ENCODE data around the gene ARHGAP28. TPM values are rescaled to one million over a fixed set of nuclear protein-coding genes. Genes with fewer than 3 reads are reported as not detected.
A peak's percentile ranks its signal among the peaks of the same experiment; 100 is the strongest.

The ARHGAP28 gene, protein sequence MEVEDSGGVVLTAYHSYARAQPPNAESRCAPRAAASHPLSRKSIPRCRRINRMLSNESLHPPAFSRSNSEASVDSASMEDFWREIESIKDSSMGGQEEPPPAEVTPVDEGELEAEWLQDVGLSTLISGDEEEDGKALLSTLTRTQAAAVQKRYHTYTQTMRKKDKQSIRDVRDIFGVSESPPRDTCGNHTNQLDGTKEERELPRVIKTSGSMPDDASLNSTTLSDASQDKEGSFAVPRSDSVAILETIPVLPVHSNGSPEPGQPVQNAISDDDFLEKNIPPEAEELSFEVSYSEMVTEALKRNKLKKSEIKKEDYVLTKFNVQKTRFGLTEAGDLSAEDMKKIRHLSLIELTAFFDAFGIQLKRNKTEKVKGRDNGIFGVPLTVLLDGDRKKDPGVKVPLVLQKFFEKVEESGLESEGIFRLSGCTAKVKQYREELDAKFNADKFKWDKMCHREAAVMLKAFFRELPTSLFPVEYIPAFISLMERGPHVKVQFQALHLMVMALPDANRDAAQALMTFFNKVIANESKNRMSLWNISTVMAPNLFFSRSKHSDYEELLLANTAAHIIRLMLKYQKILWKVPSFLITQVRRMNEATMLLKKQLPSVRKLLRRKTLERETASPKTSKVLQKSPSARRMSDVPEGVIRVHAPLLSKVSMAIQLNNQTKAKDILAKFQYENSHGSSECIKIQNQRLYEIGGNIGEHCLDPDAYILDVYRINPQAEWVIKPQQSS
- 10 to 100 TPM; 33.7 to 80.9 (median 65.4) TPM for polyA plus RNA-seq (ENCODE audit: insufficient read length in 4 of 4)

DNA sequence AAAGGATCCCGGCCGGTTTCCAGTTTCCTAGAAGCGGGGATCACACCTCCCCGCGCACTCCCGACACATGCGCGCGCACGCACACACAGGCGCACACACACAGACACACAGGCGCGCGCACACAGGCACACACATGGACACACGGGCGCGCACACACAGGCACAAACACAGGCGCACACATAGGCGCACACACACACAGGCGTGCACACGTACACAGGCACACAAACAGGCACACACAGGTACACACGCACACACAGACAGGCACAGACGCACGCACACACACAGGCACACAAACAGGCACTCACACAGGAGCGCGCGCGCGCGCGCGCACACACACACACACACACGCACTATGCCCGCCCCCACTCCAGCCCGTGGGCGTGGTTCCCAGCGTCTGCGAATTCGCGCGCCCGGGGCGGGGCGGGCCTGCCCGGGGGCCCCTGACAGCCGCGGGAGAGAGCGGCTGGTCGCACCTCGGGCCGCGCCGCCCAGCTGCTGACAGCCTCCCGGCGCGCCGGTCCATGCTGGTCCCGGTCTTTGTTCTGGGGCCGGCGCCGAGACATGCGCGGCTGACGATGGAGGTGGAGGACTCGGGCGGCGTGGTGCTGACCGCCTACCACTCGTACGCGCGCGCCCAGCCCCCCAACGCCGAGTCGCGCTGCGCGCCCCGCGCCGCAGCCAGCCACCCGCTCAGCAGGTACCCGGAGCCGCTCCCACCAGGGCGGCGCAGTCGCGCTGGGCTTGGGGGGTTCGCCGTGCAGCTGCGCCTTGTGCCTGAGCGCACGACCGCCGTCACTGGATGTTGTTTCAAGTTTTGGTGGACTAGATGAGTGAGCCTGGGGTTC, at the start of gene ARHGAP28:
Gene ARHGAP28 (plus strand): TSS at position 470 of the 845 bp plus-strand sequence. CDS start 106 bp downstream, at position 576.
- DNase-seq (ENCODE audit: low read depth in 4 of 4, low spot score in 3 of 4) = peak; percentile 71 to 90 (median 89)

DNA sequence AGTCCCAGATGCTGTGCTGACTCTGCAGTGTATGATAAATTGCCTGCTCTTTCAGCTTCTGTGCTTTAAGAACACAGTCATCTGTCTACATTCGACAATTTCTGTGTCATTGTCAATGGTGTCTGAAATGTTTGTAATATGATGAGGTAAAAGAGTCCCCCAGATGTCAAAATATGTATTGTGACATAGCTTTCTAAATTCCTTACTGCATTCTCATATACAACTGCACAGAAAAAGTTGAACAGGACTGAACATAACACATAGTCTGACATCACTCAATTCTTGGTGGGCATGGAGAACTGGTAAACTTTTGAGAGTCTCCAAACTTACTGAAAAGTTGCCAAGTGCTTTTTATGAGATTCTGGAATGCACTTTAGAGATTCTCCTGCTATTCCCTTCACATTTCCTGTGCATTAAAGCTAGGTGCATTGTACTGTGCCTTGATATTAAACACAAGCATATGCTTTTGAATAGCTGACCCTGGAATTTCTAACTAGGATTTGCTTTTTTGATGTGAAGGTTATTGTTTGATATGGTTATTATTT, 48.1 kb upstream of the ARHGAP28 start:
- no peak for DNase-seq (ENCODE audit: low read depth in 4 of 4, low spot score in 3 of 4)

DNA sequence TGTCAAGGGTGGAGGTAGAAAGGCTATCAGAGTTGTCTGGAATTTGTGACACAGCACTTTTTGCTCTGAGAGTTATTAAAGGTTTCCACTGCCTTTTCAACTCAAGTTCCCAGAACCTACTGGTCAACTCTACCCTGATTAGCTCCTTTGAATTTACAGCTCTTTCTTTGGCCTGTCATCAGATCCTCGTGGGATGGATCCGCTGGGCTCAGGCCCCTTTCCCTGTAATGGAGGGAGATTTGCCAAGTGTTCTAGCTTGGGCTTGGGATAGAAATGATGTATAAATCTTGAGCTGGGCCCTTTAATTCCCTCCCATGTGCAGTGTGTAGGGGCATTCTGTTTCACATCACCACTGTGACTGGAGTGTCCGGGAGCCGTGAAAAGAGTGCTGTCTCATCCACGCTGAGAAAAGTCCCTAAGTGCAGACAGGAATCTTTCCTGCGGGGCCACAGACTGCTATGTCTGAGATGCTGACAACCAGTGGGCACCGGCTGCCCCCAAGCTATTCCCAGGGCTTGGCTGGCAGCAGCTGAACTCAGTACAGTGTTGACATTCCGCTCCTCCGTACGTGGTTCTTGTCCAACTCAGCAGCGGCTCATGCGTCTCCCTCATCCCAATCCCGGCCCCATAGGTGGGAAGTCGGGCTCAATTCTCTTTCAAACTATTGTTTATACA, 46.9 kb upstream of the ARHGAP28 start:
- no peak for DNase-seq (ENCODE audit: low read depth in 4 of 4, low spot score in 3 of 4)

DNA sequence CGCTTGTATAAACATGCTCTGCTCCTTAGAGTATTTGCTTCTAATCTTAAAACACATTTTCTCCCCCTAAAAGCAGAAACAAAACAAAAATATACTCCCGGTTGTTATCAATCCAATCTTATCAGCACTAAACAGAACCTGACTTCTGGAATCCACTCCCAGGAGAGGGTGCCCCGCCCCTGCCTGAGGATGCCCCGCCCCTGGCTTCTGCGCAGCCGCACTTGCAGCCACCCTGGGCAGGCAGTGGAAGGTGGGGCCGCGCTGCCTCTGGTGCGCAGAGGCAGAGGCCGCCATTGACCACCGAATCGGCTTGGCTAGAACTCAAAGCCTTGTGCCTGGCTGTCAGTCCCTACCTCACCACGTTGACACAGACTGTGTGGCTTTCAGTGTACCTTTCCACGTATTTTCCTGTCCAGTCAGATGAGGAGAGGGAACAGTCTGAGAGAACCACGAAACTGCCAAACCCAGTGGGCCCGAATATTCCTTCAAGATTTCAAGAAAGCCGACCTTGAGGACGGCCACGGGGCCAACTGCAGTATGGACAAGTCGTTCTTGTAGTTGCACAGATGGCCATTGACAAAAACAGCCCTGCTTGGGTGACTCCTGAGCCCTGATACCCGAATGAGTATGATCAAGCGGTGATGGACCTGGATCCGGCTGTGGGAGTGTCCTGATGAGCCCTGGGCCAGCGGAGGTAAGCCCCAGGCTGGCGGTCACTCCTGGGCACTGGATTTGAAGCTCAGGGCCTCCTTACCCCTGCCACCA, 46.2 kb upstream of the ARHGAP28 start:
- DNase-seq (ENCODE audit: low read depth in 4 of 4, low spot score in 3 of 4) = no peak

DNA sequence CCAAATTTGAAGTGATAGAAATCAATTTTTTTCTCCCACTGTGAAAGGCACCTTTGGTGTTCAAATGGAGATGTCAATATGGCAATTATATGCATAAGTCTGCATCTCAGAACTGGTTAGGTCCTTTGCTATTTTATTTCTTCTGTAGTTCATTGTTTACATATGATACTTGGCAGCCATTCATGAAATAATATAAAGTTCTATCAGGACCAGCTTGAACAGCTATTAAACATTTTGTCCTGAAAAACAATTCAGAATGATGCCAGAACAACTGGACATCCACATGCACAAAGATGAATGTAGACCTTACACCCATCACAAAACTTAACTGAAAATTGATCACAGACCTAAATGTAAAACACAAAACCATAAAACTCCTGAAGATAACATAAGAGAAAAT, 41.8 kb upstream of the ARHGAP28 start:
- no peak for DNase-seq (ENCODE audit: low read depth in 4 of 4, low spot score in 3 of 4)

DNA sequence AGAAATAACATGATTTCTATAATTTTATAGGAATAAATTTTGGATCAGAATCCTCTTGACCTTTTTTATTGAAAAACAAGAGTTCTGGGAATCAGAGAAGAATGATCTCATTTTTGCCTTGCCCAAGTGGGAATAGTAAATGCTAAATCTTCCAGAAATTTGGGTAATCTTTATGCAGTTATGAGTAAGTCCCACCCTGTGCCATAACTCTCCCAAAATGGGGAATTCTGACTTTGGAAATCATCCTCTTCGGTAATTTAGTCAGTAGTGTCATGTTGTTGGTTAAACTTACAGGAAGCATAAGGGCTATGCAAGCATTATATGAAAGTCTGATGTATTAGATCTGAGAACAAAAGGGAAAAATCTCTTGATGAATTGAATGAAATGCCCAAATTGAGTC, 20.6 kb upstream of the ARHGAP28 start:
- DNase-seq (ENCODE audit: low read depth in 4 of 4, low spot score in 3 of 4) = no peak

DNA sequence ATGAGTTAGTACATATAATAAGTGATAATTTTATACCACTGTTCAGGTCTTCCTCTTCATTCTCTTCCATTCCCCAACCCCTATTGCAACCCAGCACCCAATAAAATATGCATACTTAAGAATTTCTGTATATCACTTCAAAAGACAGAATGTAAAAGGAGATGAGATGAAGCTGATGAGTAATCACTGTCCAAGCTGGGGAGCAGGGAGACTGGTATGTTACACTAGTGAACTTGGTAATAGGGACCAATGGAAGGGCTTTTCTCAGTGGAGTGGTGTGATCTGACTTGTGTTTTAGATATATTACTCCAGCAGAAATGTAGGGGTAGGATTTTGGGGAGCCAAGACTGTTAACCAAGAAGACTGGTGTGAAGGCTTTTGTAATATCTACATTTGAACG, 18.0 kb upstream of the ARHGAP28 start:
- no peak for DNase-seq (ENCODE audit: low read depth in 4 of 4, low spot score in 3 of 4)

DNA sequence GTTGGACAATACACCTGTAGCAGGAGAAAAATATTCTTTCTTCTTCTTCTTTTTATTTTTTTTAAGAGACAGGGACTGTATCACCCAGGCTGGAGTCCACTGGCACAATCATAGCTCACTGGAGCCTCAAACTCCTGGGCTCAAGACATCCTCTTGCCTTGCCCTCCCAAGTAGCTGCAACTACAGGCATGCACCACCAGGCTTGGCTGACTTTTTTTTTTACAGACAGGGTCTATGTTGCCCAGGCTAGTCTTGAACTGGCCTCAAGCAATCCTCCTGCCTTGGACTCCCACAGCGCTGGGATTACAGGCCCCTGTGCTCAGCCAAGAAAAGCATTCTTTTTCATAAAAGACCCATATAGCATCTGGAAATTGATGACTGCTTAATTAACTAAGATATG, 17.1 kb upstream of the ARHGAP28 start:
- no peak for DNase-seq (ENCODE audit: low read depth in 4 of 4, low spot score in 3 of 4)

DNA sequence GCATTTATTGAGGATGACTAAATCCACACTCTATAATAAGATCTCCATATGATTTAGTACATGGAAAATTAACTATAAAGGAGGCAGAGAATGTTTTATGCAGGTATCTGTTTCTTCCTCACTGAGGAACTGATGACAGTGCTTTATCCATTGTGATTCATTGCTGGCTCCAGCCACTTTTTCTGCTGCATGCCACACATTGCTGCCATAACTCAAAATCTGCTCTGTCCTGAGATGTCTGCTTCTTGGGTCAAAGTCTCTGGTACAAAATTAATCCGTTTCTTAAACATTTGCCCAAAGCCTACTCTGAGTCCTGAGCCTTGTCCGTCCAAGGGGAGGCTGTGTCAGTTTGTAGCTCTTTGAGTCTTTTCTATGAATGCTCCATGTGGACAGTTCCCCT, 15.5 kb upstream of the ARHGAP28 start:
- no peak for DNase-seq (ENCODE audit: low read depth in 4 of 4, low spot score in 3 of 4)

DNA sequence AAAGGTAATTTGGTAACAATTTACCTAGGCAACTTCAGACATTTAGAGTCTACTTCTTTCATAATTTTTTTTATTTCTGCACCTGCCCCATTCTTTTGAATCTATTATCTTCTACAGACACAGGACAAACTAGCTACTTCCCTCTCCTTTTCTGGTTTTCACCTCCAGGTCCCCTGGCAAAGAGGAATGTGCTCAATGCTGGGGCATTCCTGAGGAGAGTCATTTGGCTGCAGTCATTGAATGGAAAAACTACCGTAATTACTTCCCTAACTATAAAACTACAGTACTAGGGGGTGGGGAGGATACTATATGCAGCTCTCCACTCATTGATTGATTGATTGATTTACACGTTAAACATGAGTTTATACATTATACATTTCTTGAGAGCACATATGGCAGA, 11.2 kb upstream of the ARHGAP28 start:
- DNase-seq (ENCODE audit: low read depth in 4 of 4, low spot score in 3 of 4) = no peak

DNA sequence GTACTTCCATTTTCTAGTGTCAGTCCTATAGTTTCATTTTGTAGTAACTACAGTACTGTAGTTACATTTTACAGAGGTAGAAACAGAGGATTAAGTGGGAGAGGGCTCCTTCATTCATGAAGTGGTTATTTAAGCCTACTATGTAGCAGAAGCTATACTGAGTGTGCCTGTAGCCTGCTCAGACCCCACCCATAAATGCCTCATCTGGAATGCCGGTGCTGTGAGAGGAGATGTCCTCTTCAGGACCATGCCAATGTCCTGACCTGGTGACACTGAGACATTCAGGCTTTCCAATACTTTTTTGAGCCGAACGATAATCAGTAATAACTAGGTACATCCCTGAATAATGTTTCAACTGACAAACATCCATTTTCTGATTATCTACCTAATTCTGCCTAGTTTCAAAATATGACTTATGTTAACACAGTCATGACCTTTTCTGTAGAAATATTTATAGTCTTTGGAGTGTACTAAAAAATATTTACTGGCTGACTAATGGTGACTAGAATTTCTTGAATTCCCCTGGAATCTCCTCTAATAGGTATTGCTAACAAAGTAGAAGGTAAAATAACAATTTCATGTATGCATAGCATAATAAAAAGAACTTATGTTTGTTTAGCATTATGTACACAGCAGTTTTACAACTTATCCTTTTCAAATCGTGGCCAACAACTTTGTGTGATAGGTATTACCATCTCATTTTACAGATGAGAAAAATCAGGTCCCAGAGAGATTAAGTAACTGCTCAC, 10.2 kb upstream of the ARHGAP28 start:
- no peak for DNase-seq (ENCODE audit: low read depth in 4 of 4, low spot score in 3 of 4)

DNA sequence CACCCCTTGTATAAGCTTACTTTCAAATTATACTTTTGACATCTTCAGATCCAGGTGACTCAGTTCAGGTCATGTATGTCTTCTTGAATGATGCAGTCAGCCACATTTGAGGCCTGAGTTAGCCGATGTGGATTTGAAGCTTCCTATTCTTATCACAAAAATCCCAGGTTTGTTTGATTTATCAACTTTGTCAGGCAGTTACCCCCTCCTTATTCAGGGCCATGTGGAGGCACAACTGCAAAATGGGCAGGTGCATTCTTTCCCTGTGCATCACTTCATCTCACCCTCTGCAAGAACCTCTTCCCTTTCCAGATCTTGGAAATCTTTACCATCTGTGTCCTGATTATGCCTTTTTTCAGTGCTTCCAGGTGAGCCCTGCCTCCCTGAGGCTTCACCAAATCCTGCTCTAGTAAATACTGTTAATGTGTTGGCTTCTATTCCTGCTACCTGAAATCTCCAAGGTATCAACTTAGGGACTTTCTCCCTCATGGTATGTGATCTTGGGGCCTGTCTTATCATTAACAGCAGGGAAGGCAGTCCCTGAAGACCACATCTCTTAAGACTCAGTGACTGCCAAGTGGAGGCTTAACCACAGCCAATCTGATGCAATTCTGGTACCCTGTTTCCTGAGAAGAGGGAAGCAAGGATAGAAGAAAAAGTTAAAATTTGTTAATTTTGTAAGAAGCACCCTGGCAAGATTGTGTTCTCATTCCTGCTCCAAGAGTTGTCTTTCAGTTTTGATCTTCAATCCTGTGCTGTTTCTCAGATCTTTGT, 9.4 kb upstream of the ARHGAP28 start:
- no peak for DNase-seq (ENCODE audit: low read depth in 4 of 4, low spot score in 3 of 4)

DNA sequence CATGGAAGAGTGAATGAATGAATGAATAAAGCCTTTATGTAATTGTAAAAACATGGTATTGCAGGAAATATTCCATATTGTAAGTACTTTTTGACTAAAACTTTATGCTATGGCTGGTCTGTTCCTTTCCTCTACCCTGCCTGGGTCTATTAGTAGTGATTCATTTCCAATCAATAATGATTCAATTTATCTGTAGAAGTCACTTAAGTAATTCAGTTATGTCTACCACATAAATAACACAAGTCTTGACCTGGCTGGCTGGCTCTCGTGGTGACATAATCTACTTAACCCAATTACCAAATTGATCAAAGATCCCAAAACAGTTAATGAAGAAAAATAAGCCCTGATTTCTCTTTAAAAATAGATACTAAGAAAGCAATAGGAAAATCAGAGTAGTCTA, 7.8 kb upstream of the ARHGAP28 start:
- no peak for DNase-seq (ENCODE audit: low read depth in 4 of 4, low spot score in 3 of 4)

DNA sequence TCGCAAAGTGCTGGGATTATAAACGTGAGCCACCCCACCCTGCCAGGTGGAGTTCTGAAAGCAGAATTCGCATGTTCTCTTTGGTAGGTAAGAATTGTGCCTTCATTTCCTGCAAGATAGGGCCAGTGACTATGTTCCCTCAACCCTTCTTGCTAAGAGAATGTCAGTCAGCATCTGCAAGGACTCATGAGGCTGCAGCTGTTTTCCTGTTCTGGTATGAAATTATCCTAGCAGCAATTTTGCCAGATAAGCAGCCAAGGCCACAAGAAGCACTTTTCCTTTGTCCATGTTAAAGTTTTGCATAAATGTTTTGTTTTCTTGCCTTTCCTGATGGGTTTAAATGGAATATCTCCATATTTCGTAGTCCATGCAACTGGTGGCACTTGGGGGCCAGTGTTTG, 6.8 kb upstream of the ARHGAP28 start:
- DNase-seq (ENCODE audit: low read depth in 4 of 4, low spot score in 3 of 4) = no peak

DNA sequence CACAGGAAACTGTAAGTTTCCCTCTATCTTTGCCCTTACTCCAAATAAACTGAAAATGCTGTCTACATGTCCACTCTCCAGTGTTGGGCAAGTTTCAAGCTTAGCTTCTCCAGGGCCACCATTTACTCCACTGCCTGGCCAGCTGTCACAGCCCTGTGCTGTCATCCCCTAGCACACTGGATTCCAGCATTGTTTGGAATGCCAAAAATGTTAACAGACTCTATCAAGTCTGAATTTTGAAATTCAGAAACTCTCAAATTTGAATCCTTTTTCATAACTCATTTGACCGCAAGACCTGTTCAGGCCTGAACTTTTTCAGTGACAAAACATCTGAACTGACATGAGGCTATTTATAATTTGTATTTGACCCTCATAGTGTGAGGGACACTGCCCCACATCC, 5.2 kb upstream of the ARHGAP28 start:
- no peak for DNase-seq (ENCODE audit: low read depth in 4 of 4, low spot score in 3 of 4)

DNA sequence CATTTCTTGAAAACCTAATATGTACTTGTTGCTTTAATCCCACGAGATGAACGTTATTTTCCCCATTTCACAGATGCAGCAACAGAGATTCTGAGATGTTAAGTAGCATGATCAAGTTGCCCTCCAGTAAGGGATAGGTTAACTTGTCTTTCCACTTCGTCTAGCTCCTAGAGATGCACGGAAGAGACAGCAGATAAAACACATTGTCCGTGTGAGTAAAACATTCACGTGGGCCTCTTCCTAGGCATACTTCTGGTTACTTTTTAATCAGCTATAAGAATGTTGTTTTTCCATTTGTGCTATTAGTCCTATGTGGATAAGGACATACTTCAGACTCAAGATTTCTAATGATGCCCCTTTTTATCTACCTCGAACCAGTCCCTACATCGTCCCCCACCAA, 1.2 kb upstream of the ARHGAP28 start:
- no peak for DNase-seq (ENCODE audit: low read depth in 4 of 4, low spot score in 3 of 4)

DNA sequence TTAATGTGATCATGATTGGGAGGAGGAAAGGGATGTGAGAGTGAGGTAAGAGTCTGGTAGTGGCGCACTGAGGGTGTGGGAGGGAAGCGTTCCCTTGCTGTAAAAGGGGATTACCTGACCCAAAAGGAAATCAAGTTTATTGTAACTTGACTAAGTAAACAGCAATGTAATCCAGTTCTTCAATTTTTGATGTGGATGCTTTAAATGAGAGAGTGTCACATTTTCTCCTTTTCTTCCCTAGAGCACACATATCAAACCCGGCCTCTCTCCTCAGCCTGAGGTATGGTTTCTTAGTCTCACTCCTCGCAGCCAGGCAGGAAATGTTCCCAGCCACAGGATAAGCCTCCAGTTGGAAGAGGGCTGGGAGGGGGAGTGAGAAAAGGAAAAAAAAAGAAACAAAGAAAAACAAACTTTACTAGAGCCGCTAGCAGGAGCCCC, 688 bp upstream of the ARHGAP28 start:
- DNase-seq (ENCODE audit: low read depth in 4 of 4, low spot score in 3 of 4) = peak in 1 of 4 donors; percentile 87

All from left renal pelvis (tissue), 4 donors.